ENCODE measurements around the gene MEIOB.

MEIOB gene

GRCh38 chr16:1830213-1830612 lies 41.8 kb downstream of the MEIOB start:
- DNase-seq (ENCODE audit: low spot score) = no peak

DNA sequence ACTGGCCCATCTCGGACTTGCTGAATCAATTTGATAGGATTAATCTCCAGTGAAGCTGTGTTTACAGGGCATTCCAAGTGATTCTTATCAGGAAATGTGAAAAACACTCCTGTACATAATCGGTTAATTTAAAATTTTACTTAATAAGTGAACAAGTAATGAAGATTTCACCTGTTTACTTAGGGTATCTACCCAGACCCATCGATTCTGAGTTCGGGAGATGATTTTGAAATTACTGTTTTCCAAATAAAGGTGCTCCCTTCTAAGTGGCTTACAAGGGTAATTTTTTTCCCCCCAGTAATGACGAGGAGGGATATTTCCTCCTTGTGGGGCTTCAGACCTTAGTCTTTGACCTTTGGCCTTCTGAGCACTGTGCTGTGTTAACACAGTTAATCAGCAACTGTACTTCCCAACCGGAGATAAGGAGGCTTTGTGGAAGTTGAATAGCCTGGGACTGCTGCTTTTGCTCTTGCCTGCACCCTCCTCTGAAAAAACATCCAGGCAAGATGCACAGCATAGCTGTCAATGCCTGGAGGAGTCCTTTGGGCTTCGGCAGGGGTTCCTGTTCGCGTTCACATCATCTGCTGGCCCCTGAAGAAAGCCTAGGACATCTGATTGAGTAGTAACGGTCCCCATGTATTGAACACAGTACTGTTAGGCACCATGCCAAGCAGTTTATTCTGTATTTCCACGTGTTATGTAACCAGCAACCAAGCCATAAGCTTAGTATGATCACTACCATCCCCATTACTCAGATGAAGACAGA lies 43.1 kb downstream of the MEIOB start:
- DNase-seq (ENCODE audit: low spot score) = no peak

- peak; percentile 100 for DNase-seq (ENCODE audit: low spot score)
These were observed 45.0 kb downstream of the MEIOB start, which contains the start of the genes FAHD1 and HAGH for GRCh38 chr16:1826691-1827573. FAHD1 (plus strand) TSS chr16:1827206; CDS start chr16:1827239, 33 bp downstream. HAGH (minus strand) TSS chr16:1826825; CDS start chr16:1826787, 38 bp downstream.

- peak; percentile 57 for DNase-seq (ENCODE audit: low spot score)
These were observed 45.9 kb downstream of the MEIOB start for GRCh38 chr16:1825864-1826690.

GRCh38 chr16:1825381-1825863 lies 46.5 kb downstream of the MEIOB start:
- DNase-seq (ENCODE audit: low spot score) = no peak

DNA sequence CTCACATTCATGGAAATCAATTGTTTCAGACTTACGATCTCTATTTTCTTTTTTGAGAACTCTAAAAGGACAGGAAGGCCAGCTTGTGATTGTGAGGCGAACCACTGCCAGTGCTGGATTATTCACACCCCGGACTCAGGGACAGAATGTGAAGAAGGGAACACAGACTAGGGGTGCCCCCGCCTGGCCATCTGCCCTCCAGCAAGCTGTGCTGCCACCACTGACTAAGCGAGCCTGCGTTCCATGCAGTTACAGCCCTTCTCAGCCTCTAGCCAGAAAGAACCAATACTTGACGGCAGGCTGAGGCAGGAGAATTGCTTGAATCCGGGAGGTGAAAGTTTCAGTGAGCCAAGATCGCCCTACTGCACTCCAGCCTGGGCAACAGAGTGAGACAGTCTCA lies 48.1 kb downstream of the MEIOB start:
- peak; percentile 34 for DNase-seq (ENCODE audit: low spot score)

DNA sequence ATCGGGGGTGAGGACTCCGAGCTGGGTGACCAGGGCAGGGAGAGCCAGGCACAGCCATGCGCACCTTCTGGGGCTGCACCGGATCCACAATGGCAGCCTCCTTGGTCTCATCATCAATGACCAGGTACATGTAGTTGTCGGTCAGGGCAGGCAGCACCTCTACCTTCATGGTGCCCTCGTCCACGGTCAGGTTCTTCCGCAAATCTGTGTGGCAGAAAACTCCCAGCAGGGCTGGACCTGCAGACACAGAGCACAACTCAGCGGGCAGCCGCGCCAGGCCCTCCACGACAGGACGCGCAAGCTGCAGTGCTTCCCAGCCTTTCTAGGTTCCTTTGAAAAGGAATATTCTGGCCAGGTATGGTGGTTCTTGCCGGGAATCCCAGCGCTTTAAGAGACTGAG lies 49.2 kb downstream of the MEIOB start:
- DNase-seq (ENCODE audit: low spot score) = no peak

GRCh38 chr16:1821861-1822611 lies 49.9 kb downstream of the MEIOB start:
- no peak for DNase-seq (ENCODE audit: low spot score)

DNA sequence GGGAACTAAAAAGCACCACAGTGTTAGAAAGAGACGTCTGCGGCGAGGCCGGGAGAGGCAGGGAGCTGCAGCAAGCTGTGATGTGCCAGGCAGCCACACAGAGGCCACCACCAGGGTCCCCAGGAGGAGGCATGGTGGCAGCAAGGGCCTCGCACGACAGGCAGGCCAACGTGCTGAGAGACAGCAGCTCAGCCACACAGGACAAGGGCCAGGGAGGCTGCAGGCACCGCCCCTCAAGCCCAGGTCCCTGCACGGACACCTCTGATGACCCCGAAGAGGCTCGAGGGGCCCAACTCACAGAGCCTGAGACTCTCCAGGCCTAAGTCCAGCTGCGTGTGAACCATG lies 51.0 kb downstream of the MEIOB start:
- DNase-seq (ENCODE audit: low spot score) = no peak

DNA sequence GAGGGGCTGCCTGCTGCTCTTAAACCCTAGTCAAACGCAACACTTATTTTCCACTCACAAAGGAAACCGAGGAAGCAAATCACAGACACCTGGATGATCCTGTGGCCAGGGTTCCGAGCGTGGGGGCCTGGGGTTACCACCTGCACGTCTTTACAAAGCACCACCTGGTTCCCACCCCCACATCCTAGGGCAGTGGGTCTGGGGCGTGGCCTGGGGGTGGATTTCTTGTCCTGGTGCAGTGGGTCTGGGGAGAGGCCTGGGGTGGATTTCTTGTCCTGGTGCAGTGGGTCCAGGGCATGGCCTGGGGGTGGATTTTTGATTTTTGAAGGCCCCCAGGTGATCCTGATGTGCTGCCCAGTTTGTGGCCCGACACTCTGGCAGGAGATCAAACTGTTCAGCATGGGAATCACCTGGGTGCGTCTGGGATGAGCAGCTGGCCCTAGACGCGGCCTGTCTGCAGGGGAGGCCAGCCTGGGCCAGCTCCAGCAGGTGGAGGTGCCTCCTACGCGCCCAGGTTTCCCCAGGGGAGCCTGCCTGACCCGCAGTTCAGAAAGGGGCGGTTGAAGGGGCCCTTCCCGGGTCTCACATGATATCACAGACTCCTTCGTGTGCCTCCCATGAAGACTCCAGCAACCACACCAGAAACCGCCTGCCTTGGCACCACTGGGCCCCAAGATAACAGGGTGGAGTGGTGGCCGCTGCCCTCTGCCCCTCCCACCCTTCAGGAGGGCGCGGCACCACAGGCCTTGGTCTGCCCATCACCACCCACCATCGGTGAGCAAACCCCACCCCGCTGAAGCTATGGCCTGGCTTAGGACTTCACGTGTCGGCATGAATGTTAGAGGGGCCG lies 51.6 kb downstream of the MEIOB start:
- no peak for DNase-seq (ENCODE audit: low spot score)

DNA sequence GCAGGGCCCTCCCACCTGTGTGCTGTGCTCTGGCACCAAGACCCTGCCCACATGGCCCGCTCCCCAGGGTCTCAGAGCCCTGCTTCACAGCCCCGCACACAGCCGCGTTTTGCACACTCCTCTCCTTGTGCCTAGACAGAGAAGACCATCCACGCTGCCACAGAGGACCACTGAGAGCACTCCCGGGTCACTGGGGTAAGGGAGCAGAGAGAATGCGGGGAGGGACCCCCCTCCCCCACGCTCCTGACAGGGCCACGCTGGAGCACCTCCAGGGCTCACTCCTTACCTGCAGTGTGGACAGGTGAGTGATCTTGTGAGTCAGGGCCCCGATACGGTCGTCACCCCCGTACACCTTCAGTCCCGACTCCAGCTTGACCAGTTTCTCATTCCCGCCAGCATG lies 52.4 kb downstream of the MEIOB start:
- no peak for DNase-seq (ENCODE audit: low spot score)

- DNase-seq (ENCODE audit: low spot score) = no peak
These were observed 53.0 kb downstream of the MEIOB start for GRCh38 chr16:1818873-1819525.

GRCh38 chr16:1818204-1818872 lies 53.6 kb downstream of the MEIOB start:
- no peak for DNase-seq (ENCODE audit: low spot score)

DNA sequence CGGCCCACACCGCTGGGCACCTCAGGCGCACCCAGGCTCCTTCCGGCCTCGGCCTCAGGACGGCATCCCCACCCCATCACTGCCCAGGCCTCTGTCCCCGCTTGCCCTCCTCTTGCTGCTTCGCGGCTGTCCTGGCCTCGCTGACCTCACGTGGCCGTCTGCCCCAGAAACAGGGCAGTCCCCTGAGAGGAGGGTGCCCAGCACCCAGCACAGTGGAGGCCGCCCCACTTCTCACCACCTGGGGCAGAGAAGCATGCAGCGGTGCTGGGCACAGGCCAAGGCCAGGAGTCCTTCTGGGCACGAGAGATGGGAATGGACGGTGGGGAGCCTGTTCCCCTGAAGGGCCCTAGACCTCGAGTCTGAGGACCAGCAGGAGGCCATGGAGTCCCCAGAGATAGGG lies 54.2 kb downstream of the MEIOB start:
- no peak for DNase-seq (ENCODE audit: low spot score)

DNA sequence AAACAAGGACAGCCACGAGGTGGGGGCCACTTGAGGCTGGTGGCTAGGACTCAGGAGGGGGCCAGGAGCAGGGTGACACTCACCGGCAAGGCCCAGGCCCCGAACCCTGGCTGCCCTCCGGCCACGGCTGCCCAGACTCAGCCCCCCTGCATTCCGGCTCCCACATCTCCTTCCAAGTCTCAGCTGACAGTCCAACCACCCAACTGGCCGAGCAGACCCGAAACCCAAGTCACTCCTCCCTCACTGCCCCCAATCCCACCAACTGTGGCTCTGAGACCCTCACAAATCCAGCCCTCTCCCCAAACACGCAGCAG lies 54.7 kb downstream of the MEIOB start:
- no peak for DNase-seq (ENCODE audit: low spot score)

- DNase-seq (ENCODE audit: low spot score) = no peak
These were observed 55.3 kb downstream of the MEIOB start for GRCh38 chr16:1816396-1817275.

DNA sequence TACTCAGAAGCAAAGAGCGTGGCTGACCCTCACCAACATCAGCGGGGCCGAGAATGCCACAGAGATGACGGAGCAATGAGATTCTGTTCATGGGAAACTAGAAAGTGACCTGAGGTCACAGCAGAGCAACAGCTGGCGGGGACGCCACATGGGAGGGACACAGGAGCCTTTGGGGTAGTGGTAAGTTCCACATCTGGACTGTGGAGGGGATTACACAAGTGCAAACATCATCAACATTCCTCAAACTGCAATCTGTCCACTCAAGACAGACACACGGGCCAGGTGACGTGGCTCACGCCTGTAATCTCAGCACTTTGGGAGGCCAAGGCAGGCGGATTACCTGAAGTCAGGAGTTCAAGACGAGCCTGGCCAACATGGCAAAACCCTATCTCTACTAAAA lies 56.5 kb downstream of the MEIOB start:
- no peak for DNase-seq (ENCODE audit: low spot score)

- DNase-seq (ENCODE audit: low spot score) = peak; percentile 66
These were observed 59.2 kb downstream of the MEIOB start for GRCh38 chr16:1812732-1813163.

Measured in hepatic stellate cell (primary cell).